HPDE6-E6E7 (cell line): ENCODE measurements around the gene MTNR1B.

Experiments used
- DNase-seq: peaks from one replicate; pipeline ENCODE4 v3.0.0; 2011; ENCODE audit warnings: missing footprints; ENCODE audit errors: extremely low spot score

MTNR1B gene

GRCh38 chr11:92969634-92970347 is at the start of gene MTNR1B:
TSS of gene MTNR1B (plus strand) at chr11:92969651. CDS start at chr11:92969726, 75 bp downstream.
- DNase-seq, result no peak

DNA sequence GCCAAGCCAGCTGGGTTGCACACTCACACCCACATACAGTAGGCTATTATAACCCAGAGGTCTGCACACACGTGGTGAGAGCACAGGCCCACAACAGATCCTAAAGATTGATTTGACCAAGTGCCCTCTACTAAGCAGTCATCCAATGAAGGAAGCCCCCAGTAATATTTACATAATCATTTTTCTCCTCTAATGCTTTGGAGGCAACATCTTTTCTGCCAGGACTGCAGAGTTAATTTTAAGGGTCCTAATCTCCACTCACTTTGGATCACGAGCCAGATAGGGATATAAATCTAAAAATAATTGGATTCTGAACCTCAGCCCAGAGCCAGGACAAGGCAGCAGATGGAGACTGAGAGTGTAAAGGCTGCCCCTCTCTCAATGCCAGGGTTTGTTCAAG is 49.1 kb upstream of the MTNR1B start:
- DNase-seq, result no peak

DNA sequence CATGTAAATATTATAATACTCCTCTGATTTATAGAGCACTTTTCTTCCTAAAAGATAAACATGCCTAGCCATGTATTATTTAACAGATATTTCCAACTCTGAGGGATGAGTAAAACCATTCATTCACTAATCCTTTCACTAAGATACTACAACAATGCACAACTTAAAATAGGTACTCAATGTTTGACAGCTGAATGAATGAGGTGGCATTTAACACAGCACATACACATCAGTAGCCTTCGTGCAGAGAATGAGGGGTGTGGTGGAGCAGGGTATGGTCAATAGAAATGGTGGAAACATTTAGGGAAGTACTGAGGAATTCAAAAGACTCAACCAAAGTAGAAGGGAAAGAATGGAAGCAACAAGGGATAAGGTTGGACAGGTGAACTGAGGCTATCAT is 46.7 kb upstream of the MTNR1B start:
- no peak for DNase-seq

- DNase-seq, result no peak
These were observed 40.2 kb upstream of the MTNR1B start for GRCh38 chr11:92929246-92929645.

- DNase-seq, result no peak
These were observed 39.8 kb upstream of the MTNR1B start for GRCh38 chr11:92929653-92930052.

DNA sequence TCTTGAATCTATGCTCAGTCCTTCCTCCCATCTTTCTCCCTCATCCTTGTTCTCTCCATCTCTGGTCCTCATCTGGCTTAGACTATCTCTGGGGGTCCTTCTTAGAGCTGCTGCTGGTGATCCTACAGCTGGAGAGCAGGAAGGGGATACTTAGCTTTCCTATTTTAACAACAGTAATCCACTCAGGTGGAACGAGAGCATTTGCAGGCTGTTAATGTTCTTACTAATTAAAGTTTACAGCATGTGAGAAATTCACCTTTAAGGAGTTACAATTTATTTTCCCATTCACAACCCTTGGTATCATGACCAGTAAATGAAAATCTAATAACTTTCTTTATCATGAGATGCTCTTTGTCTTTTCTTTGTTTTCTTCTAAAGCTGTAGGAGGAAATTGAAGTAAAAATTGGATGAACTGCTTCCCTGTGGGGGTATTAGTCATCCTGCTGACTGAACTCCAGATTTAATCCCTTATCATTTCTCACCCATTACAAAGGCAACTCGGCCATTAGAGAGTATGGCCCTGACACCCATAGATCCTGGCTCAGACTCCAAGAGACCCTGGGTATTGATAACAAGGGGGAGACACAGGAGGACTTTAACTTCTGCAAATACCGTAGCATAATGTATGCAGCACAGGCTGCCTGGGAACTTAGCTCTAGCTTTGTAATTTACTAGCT is 37.6 kb upstream of the MTNR1B start:
- no peak for DNase-seq

- no peak for DNase-seq
These were observed 30.1 kb upstream of the MTNR1B start for GRCh38 chr11:92939305-92939704.

GRCh38 chr11:92941676-92942571 is 27.5 kb upstream of the MTNR1B start:
- DNase-seq, result peak; percentile 36

GRCh38 chr11:92946707-92947106 is 22.7 kb upstream of the MTNR1B start:
- no peak for DNase-seq

GRCh38 chr11:92948116-92948515 is 21.3 kb upstream of the MTNR1B start:
- DNase-seq, result no peak

- DNase-seq, result no peak
These were observed 15.4 kb upstream of the MTNR1B start for GRCh38 chr11:92954003-92954402.

DNA sequence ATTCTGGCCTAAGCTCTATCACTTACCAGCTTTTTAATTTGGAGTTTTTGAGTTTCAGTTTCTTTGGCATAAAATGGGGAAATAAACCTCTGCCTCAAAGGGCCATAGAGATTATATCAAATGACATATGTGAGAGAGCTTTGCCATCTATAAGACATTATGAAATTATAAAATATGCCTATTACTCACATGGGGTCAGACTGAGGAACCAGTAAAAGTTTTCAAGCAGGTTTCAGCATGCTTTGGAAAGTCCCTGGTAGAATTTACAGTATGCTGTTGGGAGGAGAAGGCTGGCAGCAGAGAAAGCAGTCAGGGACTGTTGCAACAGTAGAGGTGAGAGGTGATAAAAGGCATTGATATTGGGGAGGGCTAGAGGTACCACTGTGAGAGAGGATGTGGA is 13.6 kb upstream of the MTNR1B start:
- DNase-seq, result peak; percentile 64

GRCh38 chr11:92960886-92961285 is 8.6 kb upstream of the MTNR1B start:
- DNase-seq, result no peak

- DNase-seq, result no peak
These were observed 7.0 kb upstream of the MTNR1B start for GRCh38 chr11:92962446-92962845.

DNA sequence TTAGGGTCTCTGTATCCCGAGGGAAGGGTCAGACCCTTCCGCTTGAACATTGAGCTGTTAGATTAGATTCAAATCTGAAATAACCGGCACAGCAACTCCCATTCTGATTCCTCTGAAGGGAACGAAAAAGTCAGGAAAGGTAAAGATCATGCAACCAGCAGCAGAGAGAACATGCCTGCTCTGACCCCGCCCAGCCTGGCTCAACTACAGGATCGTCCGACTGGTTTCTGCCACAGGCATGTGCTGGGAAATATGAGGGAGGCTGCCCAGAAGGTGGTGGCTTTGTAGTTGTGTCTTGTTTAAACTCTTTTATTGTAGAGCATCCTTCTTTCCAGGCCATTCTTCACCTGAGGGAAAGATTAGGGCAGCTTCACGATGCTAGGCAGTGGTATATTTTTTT is 5.0 kb upstream of the MTNR1B start:
- DNase-seq, result peak; percentile 28

DNA sequence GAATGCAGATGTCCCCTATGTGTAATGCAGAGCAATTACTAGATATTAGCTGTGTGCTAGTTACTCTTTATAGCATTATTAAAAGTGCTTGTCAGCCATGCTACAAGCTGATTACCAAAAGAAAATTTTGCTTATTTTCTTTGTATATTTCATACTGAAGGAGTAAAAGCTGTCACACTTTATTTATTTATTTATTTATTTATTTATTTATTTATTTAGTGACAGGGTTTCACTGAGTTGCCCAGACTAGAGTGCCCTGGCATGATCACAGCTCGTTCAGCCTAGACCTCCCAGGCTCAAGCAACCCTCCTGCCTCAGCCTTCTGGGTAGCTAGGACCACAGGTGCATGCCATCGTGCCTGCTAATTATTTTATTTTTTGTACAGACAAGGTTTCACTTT is 4.3 kb upstream of the MTNR1B start:
- DNase-seq, result no peak

- no peak for DNase-seq
These were observed 2.3 kb upstream of the MTNR1B start for GRCh38 chr11:92967178-92967577.

DNA sequence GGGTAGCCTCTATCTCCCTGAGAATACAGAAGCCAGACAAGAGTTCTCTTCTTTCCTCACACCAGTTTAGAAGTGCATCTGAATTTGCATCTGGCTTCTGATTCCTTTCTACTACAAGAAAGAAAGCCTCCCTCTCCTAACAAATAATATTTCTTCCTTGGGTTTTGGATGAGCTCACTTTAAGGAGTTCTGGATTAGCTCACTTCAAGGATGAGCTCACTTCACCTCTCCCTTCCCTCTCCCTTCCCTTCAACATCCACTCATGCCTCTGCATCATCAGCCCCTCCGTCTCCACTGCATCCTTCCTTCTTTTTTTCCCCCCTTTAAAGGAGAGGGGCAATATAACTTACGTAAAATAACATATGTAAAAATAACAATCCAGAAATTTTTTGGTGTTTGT is 1.6 kb upstream of the MTNR1B start:
- no peak for DNase-seq

DNA sequence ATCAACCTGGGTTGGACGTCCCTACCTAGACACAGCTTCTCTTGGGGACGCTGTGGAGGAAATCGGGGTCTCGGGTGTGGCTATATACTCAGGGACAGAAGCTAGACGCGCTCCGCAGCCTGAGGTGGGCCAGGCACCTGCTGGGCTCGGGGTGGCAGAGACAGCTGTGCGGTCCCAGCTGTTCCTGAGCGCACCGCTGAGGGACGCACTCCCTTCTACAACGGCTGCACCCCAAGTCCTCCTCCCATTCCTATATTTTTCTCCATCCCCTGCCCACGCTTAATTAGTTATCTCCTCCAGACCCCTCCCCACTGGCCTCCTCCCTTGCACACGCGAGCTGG is 188 bp upstream of the MTNR1B start:
- DNase-seq, result no peak

- DNase-seq, result no peak
These were observed 2.8 kb downstream of the MTNR1B start for GRCh38 chr11:92972248-92972647.

- no peak for DNase-seq
These were observed 5.8 kb downstream of the MTNR1B start for GRCh38 chr11:92975285-92975684.

DNA sequence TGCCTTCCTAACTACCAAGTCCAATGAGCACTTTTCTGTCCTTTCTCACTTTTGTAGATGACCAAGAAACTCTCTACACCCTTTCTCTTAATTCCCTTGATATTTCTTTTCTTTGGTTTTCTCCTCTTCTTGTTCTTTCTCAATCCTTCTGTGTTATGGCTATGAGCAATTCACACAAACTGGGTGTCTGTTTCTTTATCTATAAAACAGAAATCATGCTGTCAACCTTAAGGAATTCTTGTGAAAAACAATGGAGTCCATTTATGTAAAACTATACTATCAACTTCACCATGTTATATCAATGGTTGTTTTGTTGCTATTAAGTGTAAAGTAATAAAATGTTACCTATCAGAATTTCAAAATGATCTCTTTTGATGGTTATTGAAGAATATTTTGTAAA is 7.2 kb downstream of the MTNR1B start:
- DNase-seq, result no peak

DNA sequence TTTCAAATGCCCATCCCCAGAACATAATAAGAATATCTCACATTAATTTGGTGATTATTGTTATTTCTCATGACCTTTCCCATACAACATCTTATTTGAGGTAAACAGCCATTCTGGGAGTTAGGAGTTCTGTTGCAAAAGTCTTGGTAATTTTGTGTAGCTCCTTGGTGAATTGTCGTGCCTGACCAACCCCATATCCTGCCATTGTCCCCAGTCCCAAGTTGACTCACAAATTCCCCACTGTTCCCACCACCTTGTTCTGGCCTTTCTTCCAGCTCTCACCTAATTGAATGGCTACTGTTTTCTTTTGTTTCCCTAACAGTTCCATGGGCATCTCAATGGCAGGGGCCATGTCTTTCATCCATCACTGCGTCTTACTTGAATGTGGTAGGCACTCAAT is 8.0 kb downstream of the MTNR1B start:
- no peak for DNase-seq
